IPS-18c (cell line): ENCODE data around the gene ZNF529.
"Not testable (repeated sequence)": the region's sequence is repeated elsewhere in the genome, so short reads cannot be mapped to it uniquely, and the experiment has no call there.

Experiments used
- H3K4me3 ChIP-seq: 2 replicates; pipeline ENCODE4 v1.7.0; 2013; ENCODE audit warnings: low read depth, mild to moderate bottlenecking, low read length, moderate library complexity; ENCODE audit not compliant: insufficient read depth
- H3K9me3 ChIP-seq: one replicate; pipeline ENCODE4 v1.6.1; 2013; ENCODE audit warnings: mild to moderate bottlenecking, low read length, moderate library complexity; ENCODE audit not compliant: control insufficient read depth, insufficient read depth

ZNF529 gene

DNA sequence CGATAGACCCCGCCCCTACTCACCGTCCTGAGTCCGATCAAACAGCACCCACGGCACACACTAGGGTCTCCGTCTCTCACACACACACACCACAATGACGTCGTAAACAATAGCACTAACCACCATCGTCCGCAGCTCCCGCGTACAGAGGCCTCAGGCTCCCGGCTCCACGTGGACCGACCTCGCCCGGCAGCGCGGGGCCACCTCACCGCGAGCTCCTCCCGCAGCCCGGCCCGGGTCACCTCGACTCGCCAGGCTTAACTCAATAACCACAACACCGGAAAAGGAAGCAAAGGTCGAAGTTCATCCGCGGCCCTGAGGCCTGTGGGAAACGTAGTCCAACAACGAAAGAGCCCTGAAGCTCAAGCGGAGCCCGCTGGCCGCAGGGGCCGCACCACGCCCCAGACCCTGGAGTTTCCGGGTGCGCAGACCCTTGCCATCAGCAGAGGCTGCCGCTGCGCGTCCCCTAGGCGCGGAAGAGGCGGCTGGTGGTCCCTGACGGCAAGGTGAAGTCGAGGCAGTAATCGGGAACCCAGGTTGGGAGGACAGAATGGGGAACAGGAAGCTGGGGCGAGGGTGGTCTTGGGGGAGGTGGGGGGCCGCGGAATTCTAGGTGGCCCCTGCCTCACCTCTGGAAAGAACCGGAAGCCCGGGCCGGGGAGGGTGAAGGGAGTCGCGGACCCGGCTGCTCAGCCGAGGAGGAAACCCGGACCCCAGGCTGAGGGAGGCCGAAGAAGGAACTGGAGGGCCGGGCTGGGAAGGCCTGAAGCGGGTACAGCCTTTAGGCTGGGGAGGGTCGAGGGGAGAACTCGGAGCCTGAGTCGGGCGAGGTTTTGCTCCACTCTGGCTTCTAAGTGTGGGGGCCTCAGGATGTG lies at the start of gene ZNF529:
Gene ZNF529, minus strand, starts transcription at position 273 of the 875 bp plus-strand sequence. CDS start 946 bp downstream, outside the sequence.
- H3K9me3 ChIP-seq = no peaks in the 10 kb centered on the region
- H3K4me3 ChIP-seq = peak within 1 kb of the TSS; percentile 98

DNA sequence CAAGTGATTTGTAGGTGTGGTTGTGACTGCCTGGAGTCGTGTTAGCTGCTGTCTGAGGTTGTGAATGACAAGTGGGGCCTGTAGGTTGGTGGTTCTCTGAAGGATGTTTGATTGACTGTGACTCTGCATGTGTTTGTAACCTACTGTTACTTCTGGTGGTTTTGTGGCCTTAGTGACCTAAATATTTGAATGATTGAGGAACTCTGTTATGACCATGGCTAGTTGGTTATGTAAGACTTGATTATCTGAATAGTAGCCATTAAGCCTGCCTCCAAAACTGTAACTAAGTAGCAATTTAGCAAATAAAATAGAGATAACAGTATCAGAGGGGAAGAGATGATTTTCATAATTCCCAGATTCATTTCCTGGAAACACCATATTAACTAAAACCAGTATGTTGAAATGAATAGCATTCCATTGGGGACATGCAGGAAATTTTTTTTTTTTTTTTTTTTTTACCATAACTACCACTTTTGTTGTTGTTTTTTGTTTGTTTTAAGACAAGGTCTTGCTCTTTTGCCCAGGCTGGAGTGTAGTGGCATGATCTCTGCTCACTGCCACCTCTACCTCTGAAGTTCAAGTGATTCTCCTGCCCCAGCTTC lies 32.9 kb upstream of the ZNF529 start:
- Histone ChIP-seq H3K4me3 (peak overlapping the region; percentile 75), H3K9me3 (peaks cover 5% of the 10 kb centered on the region)

DNA sequence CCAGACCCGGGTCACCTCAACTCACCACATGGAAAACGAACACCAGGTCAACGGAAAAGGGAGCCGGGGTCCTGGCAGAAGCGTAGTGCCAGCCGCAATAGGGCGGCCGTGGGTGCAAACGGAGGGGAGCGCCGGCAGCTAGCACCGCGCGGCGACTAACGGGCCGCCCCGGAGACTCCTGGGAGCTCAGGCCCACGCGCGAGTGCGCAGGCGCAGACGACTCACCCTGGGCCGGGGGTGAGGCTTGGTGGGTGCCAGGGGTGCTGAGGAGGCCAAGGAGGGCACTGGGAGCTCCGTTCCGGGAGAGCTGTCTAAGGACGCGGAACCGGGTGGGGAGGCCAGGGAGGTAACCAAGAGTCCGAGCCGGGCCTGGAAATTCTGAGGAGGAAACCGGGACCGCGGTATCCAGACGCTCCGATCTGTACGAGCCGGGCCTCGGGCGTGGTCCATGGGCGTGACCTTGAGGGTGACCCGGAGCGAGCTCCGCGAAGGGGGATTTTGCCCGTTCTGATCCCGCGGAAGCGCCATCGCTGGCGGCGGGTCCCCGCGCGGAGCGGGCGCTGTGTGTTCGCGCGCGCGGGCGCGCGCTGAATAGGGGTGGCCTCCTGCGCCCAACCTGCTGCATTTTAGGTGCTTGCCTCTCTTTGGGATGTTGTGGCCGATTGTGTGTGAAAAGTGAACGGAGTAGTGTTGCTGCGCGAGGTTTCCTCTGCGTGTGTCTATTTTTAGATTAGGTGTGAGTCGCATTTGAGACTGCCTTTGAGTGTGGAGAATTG lies 32.2 kb upstream of the ZNF529 start, which contains the start of gene ZNF382:
Gene ZNF382, plus strand, starts transcription at position 213 of the 776 bp plus-strand sequence. CDS start 4,602 bp downstream, outside the sequence.
- Histone ChIP-seq H3K4me3 (peak within 1 kb of the TSS; percentile 75), H3K9me3 (peaks cover 5% of the 10 kb centered on the region)

DNA sequence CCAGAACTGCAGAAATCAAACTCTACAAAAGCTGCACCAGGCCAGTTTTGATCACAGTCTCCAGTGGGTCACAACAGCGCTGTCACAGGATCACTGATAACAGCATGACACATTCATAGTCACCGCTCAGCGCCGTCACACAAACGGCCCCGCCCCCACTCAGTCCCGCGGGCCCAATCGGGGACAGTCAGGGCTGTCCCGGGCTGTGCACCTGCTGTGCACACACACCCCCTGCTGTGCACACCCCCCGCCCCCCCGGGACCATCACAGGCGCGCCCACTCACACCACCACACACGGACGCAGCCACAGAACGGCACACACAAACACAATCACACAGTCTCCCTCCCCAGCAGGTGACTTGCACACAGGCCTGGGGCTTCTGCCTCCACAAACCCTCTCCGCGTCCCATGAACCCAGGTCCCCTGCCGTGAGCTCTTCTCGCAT lies 31.6 kb upstream of the ZNF529 start:
- peak overlapping the region; percentile 75 for H3K4me3 ChIP-seq

DNA sequence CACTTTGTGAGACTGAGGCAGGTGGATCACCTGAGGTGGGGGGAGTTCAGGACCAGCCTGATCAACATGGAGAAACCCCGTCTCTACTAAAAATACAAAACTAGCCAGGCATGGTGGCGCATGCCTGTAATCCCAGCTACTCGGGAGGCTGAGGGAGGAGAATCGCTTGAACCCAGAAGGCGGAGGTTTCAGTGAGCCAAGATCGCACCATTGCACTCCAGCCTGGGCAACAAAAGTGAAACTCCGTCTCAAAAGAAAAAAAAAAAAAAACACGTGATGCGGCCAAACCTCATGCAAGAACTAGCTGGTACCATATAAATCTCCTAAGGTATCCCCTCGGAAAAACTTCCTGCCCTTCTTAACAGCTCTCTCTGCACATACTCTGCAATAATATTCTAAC lies 29.6 kb upstream of the ZNF529 start:
- not testable (repeated sequence) for H3K9me3 ChIP-seq, H3K4me3 ChIP-seq

More for the DNA sequence above, 31.6 kb upstream of the ZNF529 start:
- H3K9me3 ChIP-seq = peaks cover 5% of the 10 kb centered on the region

DNA sequence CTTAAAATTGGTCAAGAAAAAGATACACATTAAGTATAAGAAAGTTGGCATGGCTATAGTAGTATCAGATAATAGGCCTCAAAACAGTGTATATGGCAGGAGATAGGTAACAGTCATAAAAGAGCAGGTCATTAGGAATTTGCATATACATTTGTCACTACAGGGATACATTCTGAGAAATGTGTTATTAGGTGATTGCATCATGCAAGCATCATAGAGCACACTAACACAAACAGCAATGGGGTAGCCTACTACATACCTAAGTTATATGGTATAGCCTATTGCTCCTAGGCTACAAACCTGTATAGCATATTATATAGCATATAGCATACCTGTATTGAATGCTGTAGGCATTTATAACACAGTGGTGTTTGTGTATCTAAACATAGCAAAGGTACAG lies 6.2 kb upstream of the ZNF529 start:
- H3K9me3 ChIP-seq = no peaks in the 10 kb centered on the region
- H3K4me3 ChIP-seq = no peak overlapping the region

DNA sequence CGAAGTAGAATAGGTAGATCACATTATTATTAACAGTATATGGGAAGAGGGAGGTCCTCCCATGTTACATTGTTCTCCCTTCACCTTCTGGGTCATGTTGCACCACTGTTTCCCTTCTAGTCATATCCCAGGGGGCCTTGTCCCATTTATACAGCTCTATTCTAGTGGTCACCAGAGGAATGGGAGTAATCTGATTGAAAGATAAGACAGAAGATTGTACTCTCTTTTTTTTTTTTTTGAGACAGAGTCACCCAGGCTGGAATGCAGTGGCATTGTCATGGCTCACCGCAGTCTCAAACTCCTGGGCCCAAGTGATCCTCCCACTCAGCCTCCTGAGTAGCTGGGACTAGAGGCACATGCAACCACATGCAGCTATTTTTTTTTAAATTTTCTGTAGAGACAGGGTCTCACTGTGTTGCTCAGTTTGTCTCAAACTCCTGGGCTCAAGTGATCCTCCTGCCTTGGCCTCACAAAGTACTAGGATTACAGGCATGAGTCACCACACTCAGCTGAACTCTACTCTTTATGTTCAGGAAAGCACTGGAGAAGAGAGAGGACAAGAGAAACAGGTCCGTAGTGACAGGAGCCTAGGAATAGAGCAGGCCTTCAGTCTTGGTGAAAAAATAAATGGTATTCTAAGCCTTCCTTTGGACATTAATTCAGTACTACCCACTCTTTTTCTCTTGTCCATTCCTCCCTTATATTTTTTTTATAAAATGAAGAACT lies 4.3 kb upstream of the ZNF529 start:
- H3K9me3 ChIP-seq = no peaks in the 10 kb centered on the region
- H3K4me3 ChIP-seq = no peak overlapping the region

DNA sequence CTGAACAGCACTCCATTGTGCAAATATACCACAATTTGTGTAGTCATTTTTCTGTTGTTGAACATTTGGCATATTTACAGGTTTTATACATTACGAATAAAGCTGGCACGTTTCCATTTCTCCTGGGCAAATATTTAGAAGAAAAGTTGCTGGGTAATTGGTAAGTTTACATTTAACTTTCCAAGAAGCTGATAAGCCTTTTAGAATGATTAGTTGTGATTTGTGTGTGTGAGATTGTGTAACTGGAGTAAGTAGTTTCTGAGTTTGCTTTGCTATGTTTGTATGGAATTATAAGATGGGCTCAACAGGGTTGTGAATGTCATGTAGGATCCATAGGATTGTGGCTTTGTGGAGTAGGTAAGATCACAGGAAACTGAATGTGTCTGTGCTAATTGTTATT lies 1.6 kb upstream of the ZNF529 start:
- no peaks in the 10 kb centered on the region for H3K9me3 ChIP-seq
- H3K4me3 ChIP-seq = peak overlapping the region; percentile 98

DNA sequence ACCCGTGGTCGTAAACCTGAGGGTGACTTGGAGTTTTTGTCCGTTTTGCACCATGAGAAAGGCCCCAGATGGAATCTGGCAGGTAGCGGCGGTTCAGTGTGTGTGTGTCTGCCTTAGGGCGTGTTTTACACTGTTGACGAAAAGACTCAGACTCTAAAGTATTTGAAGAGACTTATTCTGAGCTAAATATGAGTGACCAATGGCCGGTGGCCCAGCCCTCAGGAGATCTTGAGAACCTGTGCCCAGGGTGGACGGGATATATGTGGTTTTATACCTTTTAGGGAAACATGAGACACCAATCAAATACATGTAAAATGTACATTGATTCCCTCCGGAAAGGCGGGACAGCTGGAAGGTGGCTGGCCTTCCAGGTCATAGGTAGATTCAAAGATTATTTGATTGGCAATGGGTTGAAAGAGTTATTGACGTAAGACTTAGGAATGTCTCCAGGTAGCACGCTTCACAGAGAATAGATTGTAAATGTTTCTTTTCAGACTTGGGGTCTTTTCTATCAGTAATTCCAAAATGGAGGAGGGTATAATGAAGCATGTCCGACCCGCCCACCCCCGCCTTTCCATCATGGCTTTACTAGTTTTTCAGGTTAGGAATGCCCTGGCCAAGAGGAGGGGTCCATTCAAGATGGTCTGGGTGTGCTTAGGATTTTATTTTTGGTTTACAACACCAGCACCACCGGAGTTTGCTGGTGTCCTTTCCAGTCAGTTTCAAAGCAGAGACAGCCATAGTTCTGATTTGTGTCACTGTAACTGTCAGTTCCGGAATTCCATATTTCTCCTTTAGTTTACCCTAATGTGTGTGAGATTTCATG lies 1.0 kb upstream of the ZNF529 start:
- H3K4me3 ChIP-seq = peak overlapping the region; percentile 98
- H3K9me3 ChIP-seq = no peaks in the 10 kb centered on the region

DNA sequence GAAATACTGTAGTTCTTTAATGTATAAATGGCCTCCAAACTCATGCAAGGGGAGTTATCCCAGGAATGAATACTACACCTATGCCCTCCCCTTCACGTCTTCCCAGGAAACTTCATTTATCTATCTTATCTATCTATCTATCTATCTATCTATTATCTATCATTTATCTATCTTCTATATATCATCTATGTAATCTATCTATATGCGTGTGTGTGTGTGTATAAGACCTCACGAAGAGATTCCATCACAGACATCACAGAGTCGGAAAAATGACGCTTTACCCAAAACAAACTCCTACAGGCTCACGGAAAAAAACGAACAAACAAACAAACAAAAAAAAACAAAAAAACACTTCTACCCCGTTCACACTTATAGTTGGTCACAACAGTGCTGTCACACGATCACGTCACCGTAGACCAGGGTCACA lies 486 bp downstream of the ZNF529 start:
- Histone ChIP-seq H3K9me3 (no peaks in the 10 kb centered on the region), H3K4me3 (peak overlapping the region; percentile 98)

DNA sequence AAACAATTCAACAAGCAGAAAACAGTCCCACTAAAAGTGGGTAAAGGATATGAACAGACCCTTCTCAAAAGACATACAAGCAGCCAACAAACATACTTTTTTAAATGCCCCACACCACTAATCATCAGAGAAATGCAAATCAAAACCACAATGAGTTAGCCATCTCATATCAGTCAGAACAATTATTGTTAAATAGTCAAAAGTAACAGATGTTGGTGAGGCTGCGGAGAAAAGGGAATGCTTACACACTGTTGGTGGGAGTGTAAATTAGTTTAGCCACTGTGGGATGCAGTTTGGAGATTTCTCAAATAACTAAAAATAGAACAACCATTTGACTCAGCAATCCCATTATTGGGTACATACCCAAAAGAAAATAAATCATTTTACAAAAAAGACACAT lies 8.7 kb downstream of the ZNF529 start:
- H3K9me3 ChIP-seq = peaks cover 3% of the 10 kb centered on the region

DNA sequence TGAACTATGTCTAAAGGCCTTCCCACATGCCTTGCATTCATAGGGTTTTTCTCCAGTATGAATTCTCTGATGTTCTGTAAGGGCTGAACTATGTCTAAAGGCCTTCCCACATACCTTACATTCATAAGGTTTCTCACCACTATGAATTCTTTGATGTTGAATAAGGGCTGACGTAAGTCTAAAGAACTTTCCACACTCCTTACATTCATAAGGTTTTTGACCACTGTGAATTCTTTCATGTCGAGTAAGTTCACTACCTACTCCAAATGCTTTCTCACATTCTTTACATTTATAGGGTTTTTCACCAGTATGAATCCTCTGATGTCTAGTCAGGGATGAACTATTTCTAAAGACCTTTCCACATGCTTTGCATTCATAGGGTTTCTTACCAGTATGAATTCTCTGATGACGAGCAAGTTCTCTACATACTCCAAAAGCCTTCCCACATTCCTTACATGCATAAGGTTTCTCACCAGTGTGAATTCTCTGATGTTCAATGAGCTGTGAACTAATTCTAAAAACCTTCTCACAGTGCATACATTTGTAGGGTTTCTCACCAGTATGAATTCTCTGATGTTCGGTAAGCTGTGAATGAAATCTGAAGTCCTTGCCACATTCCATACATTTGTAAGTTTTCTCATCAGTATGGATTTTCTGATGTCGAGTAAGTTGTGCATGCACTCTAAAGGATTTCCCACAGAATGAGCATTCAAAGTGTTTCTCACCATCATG lies 25.9 kb downstream of the ZNF529 start:
- H3K4me3 ChIP-seq = no peak overlapping the region
- H3K9me3 ChIP-seq = peaks cover 11% of the 10 kb centered on the region

More for the DNA sequence above, 8.7 kb downstream of the ZNF529 start:
- H3K4me3 ChIP-seq = no peak overlapping the region

DNA sequence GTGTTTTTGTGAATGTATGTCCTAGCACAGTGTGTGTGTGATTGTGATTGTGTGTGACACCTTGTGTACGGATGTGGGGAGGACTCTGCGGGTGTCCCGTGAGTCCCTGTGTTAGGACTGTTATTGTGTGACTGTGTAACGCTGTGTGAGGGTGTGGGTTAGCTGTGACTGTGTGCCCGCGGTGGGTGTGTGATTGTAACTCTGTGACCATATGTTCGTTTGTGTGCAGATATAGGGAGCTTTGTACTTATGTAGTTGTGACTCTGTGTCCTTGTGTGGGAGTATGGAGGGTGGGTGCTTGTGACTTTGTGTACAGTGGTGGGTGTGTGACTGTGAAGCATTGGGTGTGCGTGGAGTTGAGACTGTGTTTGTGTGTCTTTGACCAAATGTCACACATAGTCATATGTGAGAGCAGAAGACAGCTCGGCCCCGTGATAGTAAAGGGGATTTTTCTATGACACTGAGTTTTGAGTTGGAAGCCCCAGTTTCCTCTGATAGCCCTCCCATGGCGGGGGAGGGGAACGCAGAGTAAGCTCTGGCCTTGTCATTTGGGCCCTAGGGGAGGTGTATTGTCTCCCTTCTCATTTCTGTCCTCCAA lies 44.1 kb downstream of the ZNF529 start:
- peak overlapping the region; percentile 97 for H3K4me3 ChIP-seq
- H3K9me3 ChIP-seq = no peaks in the 10 kb centered on the region

DNA sequence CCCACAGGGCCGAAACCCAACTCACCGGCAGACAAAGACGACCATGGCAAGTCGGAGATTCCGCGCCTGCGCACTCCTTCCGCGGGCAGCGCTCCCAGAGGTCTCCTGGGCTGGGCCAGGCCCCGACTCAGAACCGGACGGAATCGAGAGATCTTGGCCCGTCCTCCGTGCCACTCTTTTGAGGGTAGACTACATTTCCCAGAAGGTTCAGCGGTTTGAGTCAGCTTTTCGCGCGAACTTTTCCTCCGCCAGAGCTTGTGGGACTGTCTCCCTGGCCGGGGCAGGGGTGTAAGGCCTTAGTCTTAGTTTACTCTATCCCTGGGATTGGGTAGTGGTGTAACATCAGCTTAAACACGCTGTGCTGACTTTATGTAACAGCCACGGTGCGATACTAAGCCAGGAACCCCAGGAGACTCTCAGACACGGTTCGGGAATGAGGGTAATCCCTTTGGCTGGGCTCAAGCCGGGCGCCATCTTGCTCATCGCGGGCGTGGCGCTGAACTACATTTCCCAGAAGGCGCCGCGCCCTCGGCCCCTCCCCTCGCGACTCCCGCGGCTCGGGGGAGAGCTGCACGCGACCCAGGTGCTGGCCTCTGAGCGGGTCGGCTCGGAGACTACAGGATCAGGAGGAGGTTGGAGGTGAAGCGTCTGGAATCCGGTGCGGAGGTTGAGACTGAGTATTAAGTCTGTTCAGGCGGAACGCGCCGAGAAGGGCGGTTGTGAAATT lies 44.7 kb downstream of the ZNF529 start, which contains the start of gene ZNF260:
Gene ZNF260, minus strand, starts transcription at position 78 of the 727 bp plus-strand sequence. CDS start 13,033 bp downstream, outside the sequence.
- Histone ChIP-seq H3K4me3 (peak within 1 kb of the TSS; percentile 97), H3K9me3 (no peaks in the 10 kb centered on the region)

DNA sequence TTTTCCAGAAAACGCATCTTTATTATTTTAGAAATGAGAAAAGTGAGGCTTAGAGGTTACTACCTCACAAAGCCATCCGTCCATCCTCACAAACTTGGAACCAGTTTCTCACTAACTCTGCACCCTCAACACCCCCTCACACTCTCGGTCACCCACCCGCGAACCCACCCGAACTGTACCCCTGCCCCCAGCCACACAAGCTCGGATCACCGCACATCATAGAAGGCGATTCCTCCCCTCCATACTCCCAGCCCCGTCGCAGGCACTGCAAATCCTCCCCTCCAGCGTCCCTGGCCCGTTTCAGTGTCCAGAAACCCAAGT lies 45.3 kb downstream of the ZNF529 start:
- H3K4me3 ChIP-seq = peak overlapping the region; percentile 97
- H3K9me3 ChIP-seq = peaks cover 4% of the 10 kb centered on the region
